ENCODE data around the gene SERPINE3.

GRCh38 chr13:51385114-51385513 lies 45.6 kb downstream of the SERPINE3 start:
- TF ChIP-seq ZC3H10 (CRISPR knock-in tag; IDR thresholded peaks at IDR 0.05): no peak
- TF ChIP-seq POU6F1 (CRISPR knock-in tag; IDR thresholded peaks at IDR 0.05; ENCODE audit: borderline replicate concordance, low read depth): no peak
- TF ChIP-seq PATZ1 (CRISPR knock-in tag; IDR thresholded peaks at IDR 0.05; ENCODE audit: borderline replicate concordance): no peak
- TF ChIP-seq ZFP3 (CRISPR knock-in tag; IDR thresholded peaks at IDR 0.05): no peak
- TF ChIP-seq RARB (CRISPR knock-in tag; IDR thresholded peaks at IDR 0.05): no peak
- no peak for TF ChIP-seq TSHZ2 (CRISPR knock-in tag; IDR thresholded peaks at IDR 0.05)

Measured in SK-N-SH treated with all-trans-retinoic acid at 6 μM for 48 hours (cell line).